GM23338 (cell line): ENCODE data around the gene BRF1. TPM values are rescaled to one million over a fixed set of nuclear protein-coding genes. Genes with fewer than 3 reads are reported as not detected.

Experiments
- ATAC-seq: fragments of 200-7000 bp; cut with Tn5 transposase; 3 replicates; pipeline ENCODE4 v1.9.1; 2020
- DNase-seq: peaks from one replicate; pipeline ENCODE4 v3.0.0-alpha.2; 2015; ENCODE audit warnings: low spot score
- H2AFZ ChIP-seq: fragments of 200-600 bp; sonication (generic); 2 replicates; pipeline ENCODE4 v1.8.0; 2016; ENCODE audit warnings: antibody characterized with exemption, mild to moderate bottlenecking, moderate library complexity
- H3F3A ChIP-seq: fragments of 200-600 bp; sonication (generic); replicated peaks from 2 replicates; pipeline ENCODE4 v1.8.0; 2017; ENCODE audit warnings: antibody characterized with exemption, mixed run types, low read depth
- H3K27ac ChIP-seq: fragments of 200-600 bp; sonication (generic); 2 replicates; pipeline ENCODE4 v1.6.1; 2016; ENCODE audit warnings: low read depth
- H3K27me3 ChIP-seq: fragments of 200-600 bp; sonication (generic); 2 replicates; pipeline ENCODE4 v1.8.0; 2016; ENCODE audit warnings: mild to moderate bottlenecking, mixed run types, moderate library complexity; ENCODE audit not compliant: insufficient read depth
- H3K36me3 ChIP-seq: fragments of 200-600 bp; sonication (generic); 2 replicates; pipeline ENCODE4 v1.8.0; 2016; ENCODE audit warnings: mild to moderate bottlenecking; ENCODE audit not compliant: insufficient read depth
- H3K4me1 ChIP-seq: fragments of 200-600 bp; sonication (generic); 2 replicates; pipeline ENCODE4 v1.8.0; 2016; ENCODE audit warnings: mild to moderate bottlenecking, moderate library complexity; ENCODE audit not compliant: insufficient read depth
- H3K4me2 ChIP-seq: fragments of 200-600 bp; sonication (generic); 2 replicates; pipeline ENCODE4 v1.7.1; 2017; ENCODE audit warnings: mixed run types
- H3K4me3 ChIP-seq: fragments of 200-600 bp; sonication (generic); 2 replicates; pipeline ENCODE4 v1.6.1; 2016; ENCODE audit warnings: mixed run types
- H3K79me2 ChIP-seq: fragments of 200-600 bp; sonication (generic); replicated peaks from 2 replicates; pipeline ENCODE4 v1.8.0; 2017; ENCODE audit warnings: mild to moderate bottlenecking; ENCODE audit not compliant: insufficient read depth
- H3K9me2 ChIP-seq: fragments of 200-600 bp; sonication (generic); 2 replicates; pipeline ENCODE4 v1.8.0; 2017; ENCODE audit not compliant: insufficient read depth
- H4K20me1 ChIP-seq: fragments of 200-600 bp; sonication (generic); replicated peaks from 2 replicates; pipeline ENCODE4 v1.8.0; 2017; ENCODE audit warnings: mild to moderate bottlenecking; ENCODE audit not compliant: insufficient read depth
- H3K27ac Mint-ChIP-seq: 2 replicates; pipeline ENCODE4 v1.8.0; 2020; ENCODE audit warnings: inconsistent platforms, mild to moderate bottlenecking, moderate library complexity, mixed read lengths
- H3K27me3 Mint-ChIP-seq: 3 replicates; pipeline ENCODE4 v1.8.0; 2022; ENCODE audit warnings: low read depth, mild to moderate bottlenecking, moderate library complexity, mixed read lengths, inconsistent platforms; ENCODE audit not compliant: insufficient read depth, poor library complexity
- H3K36me3 Mint-ChIP-seq: 3 replicates; pipeline ENCODE4 v1.8.0; 2021; ENCODE audit warnings: low read depth, mild to moderate bottlenecking, inconsistent platforms, moderate library complexity, mixed read lengths
- H3K4me1 Mint-ChIP-seq: 3 replicates; pipeline ENCODE4 v1.8.0; 2020; ENCODE audit warnings: mild to moderate bottlenecking, inconsistent platforms, mixed read lengths
- H3K4me3 Mint-ChIP-seq: 3 replicates; pipeline ENCODE4 v1.8.0; 2021; ENCODE audit warnings: moderate library complexity, mild to moderate bottlenecking, inconsistent platforms, mixed read lengths
- H3K9me3 Mint-ChIP-seq: 3 replicates; pipeline ENCODE4 v1.8.0; 2020; ENCODE audit warnings: moderate library complexity, mild to moderate bottlenecking, inconsistent platforms, mixed read lengths
- NANOG ChIP-seq: IDR thresholded peaks from 2 replicates; pipeline ENCODE4 v1.6.1; 2016; ENCODE audit warnings: antibody characterized with exemption, borderline replicate concordance
- STAT1 ChIP-seq: IDR thresholded peaks from one replicate; pipeline ENCODE4 v1.6.1; 2016; ENCODE audit warnings: antibody characterized with exemption; ENCODE audit not compliant: unreplicated experiment
- ZNF331 ChIP-seq: fragments of 250-450 bp; sonication (Bioruptor Pico); IDR thresholded peaks from 2 replicates; pipeline ENCODE4 v1.5.0; 2020; ENCODE audit warnings: low read depth, mild to moderate bottlenecking, moderate library complexity
- polyA plus RNA-seq: library from polyadenylated mRNA; unstranded; fragments of >200 nt; fragmentation: Nextera tagmentation; extraction: Ambion mirVana; gene quantifications from 2 replicates; pipeline ENCODE4 v1.2.1, GENCODE V29; 2016
- total RNA-seq: library from RNA; depleted of rRNA; stranded (reverse); fragments of >200 nt; shearing (Covaris generic); gene quantifications from 2 replicates; pipeline ENCODE4 v1.2.3, GENCODE V29; 2014
- TF ChIP-seq, protein P1 (sequence below): IDR thresholded peaks from one replicate; pipeline ENCODE4 v1.6.1; 2018; ENCODE audit warnings: antibody characterized with exemption; ENCODE audit not compliant: unreplicated experiment
- TF ChIP-seq, protein P2 (sequence below): fragments of 250-450 bp; sonication (Bioruptor Pico); IDR thresholded peaks from 2 replicates; pipeline ENCODE4 v1.5.0; 2020; ENCODE audit warnings: mild to moderate bottlenecking, moderate library complexity
- TF ChIP-seq, protein P3 (sequence below): IDR thresholded peaks from 2 replicates; pipeline ENCODE4 v1.6.1; 2016; ENCODE audit warnings: antibody characterized with exemption

BRF1 gene
- total and polyA plus RNA-seq, 2 experiments from 2014 or later, result 8.6 to 29.9 TPM

DNA sequence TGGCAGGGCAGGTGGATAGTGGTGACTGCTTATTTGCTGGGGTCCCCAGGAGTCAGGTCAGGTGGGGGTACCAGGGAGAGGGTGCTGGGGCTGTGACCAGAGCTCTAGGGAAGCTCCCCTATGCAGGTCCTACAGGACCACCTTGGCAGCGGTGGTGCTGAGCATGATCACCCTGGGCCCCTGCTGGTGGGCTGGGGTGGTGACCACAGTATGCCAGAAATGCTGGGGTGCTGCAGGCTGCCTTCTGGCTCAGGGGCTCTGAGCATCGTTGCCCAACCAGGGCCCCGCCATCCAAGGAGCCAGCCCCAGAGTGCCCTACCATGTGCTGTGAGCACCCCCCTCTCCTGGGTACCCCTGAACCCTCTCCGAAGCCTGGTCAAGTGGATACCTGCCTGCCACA lies 102.2 kb downstream of the BRF1 start (continued):
- TF ChIP-seq, protein P1, sequence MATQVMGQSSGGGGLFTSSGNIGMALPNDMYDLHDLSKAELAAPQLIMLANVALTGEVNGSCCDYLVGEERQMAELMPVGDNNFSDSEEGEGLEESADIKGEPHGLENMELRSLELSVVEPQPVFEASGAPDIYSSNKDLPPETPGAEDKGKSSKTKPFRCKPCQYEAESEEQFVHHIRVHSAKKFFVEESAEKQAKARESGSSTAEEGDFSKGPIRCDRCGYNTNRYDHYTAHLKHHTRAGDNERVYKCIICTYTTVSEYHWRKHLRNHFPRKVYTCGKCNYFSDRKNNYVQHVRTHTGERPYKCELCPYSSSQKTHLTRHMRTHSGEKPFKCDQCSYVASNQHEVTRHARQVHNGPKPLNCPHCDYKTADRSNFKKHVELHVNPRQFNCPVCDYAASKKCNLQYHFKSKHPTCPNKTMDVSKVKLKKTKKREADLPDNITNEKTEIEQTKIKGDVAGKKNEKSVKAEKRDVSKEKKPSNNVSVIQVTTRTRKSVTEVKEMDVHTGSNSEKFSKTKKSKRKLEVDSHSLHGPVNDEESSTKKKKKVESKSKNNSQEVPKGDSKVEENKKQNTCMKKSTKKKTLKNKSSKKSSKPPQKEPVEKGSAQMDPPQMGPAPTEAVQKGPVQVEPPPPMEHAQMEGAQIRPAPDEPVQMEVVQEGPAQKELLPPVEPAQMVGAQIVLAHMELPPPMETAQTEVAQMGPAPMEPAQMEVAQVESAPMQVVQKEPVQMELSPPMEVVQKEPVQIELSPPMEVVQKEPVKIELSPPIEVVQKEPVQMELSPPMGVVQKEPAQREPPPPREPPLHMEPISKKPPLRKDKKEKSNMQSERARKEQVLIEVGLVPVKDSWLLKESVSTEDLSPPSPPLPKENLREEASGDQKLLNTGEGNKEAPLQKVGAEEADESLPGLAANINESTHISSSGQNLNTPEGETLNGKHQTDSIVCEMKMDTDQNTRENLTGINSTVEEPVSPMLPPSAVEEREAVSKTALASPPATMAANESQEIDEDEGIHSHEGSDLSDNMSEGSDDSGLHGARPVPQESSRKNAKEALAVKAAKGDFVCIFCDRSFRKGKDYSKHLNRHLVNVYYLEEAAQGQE, result no peak
- no peak for TF ChIP-seq NANOG
- TF ChIP-seq STAT1, result no peak
- TF ChIP-seq, protein P2, sequence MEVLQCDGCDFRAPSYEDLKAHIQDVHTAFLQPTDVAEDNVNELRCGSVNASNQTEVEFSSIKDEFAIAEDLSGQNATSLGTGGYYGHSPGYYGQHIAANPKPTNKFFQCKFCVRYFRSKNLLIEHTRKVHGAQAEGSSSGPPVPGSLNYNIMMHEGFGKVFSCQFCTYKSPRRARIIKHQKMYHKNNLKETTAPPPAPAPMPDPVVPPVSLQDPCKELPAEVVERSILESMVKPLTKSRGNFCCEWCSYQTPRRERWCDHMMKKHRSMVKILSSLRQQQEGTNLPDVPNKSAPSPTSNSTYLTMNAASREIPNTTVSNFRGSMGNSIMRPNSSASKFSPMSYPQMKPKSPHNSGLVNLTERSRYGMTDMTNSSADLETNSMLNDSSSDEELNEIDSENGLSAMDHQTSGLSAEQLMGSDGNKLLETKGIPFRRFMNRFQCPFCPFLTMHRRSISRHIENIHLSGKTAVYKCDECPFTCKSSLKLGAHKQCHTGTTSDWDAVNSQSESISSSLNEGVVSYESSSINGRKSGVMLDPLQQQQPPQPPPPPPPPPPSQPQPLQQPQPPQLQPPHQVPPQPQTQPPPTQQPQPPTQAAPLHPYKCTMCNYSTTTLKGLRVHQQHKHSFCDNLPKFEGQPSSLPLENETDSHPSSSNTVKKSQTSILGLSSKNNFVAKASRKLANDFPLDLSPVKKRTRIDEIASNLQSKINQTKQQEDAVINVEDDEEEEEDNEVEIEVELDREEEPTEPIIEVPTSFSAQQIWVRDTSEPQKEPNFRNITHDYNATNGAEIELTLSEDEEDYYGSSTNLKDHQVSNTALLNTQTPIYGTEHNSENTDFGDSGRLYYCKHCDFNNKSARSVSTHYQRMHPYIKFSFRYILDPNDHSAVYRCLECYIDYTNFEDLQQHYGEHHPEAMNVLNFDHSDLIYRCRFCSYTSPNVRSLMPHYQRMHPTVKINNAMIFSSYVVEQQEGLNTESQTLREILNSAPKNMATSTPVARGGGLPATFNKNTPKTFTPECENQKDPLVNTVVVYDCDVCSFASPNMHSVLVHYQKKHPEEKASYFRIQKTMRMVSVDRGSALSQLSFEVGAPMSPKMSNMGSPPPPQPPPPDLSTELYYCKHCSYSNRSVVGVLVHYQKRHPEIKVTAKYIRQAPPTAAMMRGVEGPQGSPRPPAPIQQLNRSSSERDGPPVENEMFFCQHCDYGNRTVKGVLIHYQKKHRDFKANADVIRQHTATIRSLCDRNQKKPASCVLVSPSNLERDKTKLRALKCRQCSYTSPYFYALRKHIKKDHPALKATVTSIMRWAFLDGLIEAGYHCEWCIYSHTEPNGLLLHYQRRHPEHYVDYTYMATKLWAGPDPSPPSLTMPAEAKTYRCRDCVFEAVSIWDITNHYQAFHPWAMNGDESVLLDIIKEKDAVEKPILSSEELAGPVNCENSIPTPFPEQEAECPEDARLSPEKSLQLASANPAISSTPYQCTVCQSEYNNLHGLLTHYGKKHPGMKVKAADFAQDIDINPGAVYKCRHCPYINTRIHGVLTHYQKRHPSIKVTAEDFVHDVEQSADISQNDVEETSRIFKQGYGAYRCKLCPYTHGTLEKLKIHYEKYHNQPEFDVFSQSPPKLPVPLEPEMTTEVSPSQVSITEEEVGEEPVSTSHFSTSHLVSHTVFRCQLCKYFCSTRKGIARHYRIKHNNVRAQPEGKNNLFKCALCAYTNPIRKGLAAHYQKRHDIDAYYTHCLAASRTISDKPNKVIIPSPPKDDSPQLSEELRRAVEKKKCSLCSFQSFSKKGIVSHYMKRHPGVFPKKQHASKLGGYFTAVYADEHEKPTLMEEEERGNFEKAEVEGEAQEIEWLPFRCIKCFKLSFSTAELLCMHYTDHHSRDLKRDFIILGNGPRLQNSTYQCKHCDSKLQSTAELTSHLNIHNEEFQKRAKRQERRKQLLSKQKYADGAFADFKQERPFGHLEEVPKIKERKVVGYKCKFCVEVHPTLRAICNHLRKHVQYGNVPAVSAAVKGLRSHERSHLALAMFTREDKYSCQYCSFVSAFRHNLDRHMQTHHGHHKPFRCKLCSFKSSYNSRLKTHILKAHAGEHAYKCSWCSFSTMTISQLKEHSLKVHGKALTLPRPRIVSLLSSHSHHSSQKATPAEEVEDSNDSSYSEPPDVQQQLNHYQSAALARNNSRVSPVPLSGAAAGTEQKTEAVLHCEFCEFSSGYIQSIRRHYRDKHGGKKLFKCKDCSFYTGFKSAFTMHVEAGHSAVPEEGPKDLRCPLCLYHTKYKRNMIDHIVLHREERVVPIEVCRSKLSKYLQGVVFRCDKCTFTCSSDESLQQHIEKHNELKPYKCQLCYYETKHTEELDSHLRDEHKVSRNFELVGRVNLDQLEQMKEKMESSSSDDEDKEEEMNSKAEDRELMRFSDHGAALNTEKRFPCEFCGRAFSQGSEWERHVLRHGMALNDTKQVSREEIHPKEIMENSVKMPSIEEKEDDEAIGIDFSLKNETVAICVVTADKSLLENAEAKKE, result no peak
- no peak for TF ChIP-seq ZNF331 (CRISPR knock-in tag)

DNA sequence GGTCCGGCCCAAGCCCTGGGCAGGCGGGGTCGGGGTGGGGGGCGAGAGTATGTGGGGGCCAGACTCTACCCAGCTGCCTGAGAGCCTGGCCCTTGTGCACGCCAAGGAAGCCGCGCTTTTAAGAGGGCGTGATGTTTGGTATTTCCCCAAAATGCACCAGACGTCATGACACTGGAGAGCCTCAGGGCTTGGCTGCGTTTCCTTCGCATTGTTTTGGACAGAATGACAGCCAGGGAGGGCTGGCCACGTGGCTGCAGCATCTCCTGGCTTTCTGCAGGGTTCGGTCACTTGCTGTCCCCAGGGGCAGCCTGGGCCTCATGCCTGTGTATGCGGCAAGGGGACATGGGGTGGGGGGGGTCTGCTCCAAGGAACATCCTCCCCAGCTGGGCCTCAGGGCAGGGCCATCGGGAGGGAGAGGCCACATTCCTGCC lies 103.6 kb downstream of the BRF1 start:
- no peak for DNase-seq
- H3K27me3 Mint-ChIP-seq, result peaks cover 32% of the 10 kb centered on the region
- Histone ChIP-seq H3K9me2 (no peaks in the 10 kb centered on the region), H2AFZ (no peak overlapping the region), H3K79me2 (no peaks in the 10 kb centered on the region), H3F3A (no peaks in the 10 kb centered on the region), H3K4me3 (peak overlapping the region; percentile 59), H3K4me2 (peak overlapping the region; percentile 81; the same call in 1 of the 2 replicates), H4K20me1 (no peaks in the 10 kb centered on the region), H3K27me3 (peaks cover 14% of the 10 kb centered on the region; the same call in 1 of the 2 replicates), H3K4me1 (no peaks in the 10 kb centered on the region; the same call in 1 of the 2 replicates), H3K27ac (no peak overlapping the region), H3K36me3 (no peaks in the 10 kb centered on the region)
- H3K4me1 Mint-ChIP-seq, result peaks cover 14% of the 10 kb centered on the region; the same call in 2 of the 3 replicates
- TF ChIP-seq, protein P1, result no peak
- TF ChIP-seq, protein P3, sequence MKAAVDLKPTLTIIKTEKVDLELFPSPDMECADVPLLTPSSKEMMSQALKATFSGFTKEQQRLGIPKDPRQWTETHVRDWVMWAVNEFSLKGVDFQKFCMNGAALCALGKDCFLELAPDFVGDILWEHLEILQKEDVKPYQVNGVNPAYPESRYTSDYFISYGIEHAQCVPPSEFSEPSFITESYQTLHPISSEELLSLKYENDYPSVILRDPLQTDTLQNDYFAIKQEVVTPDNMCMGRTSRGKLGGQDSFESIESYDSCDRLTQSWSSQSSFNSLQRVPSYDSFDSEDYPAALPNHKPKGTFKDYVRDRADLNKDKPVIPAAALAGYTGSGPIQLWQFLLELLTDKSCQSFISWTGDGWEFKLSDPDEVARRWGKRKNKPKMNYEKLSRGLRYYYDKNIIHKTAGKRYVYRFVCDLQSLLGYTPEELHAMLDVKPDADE, result no peak
- no peak for TF ChIP-seq NANOG
- peak overlapping the region; percentile 49; the same call in 1 of the 3 replicates for H3K4me3 Mint-ChIP-seq
- no peak for ATAC-seq
- H3K27ac Mint-ChIP-seq, result no peak overlapping the region
- no peaks in the 10 kb centered on the region for H3K36me3 Mint-ChIP-seq
- H3K9me3 Mint-ChIP-seq, result no peaks in the 10 kb centered on the region
